WTC11 (cell line): ENCODE measurements around the gene TCF7L1. TPM values are rescaled to one million over a fixed set of nuclear protein-coding genes. Genes with fewer than 3 reads are reported as not detected.
A peak's percentile ranks its signal among the peaks of the same experiment; 100 is the strongest.

ENCODE experiments used
- ATAC-seq: fragments of 200-7000 bp; cut with Tn5 transposase; 2 replicates; pipeline ENCODE4 v1.10.0; 2021; ENCODE audit warnings: mild to moderate bottlenecking, moderate library complexity
- CTCF ChIA-PET: fragments of 300-600 bp; sonication (Branson Sonifier 250); formaldehyde crosslinking; loops from one replicate; lab custom pipeline; 2021; ENCODE audit warnings: antibody characterized with exemption; lab: Charles Lee
- POLR2A ChIA-PET: fragments of 350-600 bp; sonication (Branson Sonifier 250); formaldehyde crosslinking; loops from one replicate; lab custom pipeline; 2021; ENCODE audit warnings: antibody characterized with exemption; lab: Charles Lee
- DNase-seq: peaks from one replicate; pipeline ENCODE4 v3.0.0; 2021; ENCODE audit warnings: low spot score
- H3K27ac Mint-ChIP-seq: 2 replicates; pipeline ENCODE4 v1.8.0; 2021; ENCODE audit warnings: mixed read lengths
- H3K27me3 Mint-ChIP-seq: 2 replicates; pipeline ENCODE4 v1.8.0; 2021; ENCODE audit warnings: low read depth, mild to moderate bottlenecking, moderate library complexity, mixed read lengths
- H3K36me3 Mint-ChIP-seq: 2 replicates; pipeline ENCODE4 v1.8.0; 2021; ENCODE audit warnings: mixed read lengths
- H3K4me1 Mint-ChIP-seq: 2 replicates; pipeline ENCODE4 v1.8.0; 2022; ENCODE audit warnings: mixed read lengths
- H3K4me3 Mint-ChIP-seq: 2 replicates; pipeline ENCODE4 v1.8.0; 2021; ENCODE audit warnings: mild to moderate bottlenecking, moderate library complexity, mixed read lengths
- H3K9me3 Mint-ChIP-seq: 2 replicates; pipeline ENCODE4 v1.8.0; 2021; ENCODE audit warnings: mixed read lengths
- ATF2 ChIP-seq: sonication (generic); formaldehyde crosslinking; IDR thresholded peaks from 2 replicates; pipeline ENCODE4 v1.8.1; 2022; ENCODE audit warnings: low read depth, missing genetic modification reagents, borderline replicate concordance
- ELF4 ChIP-seq: sonication (generic); formaldehyde crosslinking; IDR thresholded peaks from 2 replicates; pipeline ENCODE4 v1.8.1; 2022; ENCODE audit warnings: low read depth, mild to moderate bottlenecking, moderate library complexity, missing genetic modification reagents
- ESRRA ChIP-seq: sonication (generic); formaldehyde crosslinking; IDR thresholded peaks from 2 replicates; pipeline ENCODE4 v1.8.1; 2022; ENCODE audit warnings: mild to moderate bottlenecking, missing genetic modification reagents, borderline replicate concordance
- HMGXB4 ChIP-seq: sonication (generic); formaldehyde crosslinking; IDR thresholded peaks from 2 replicates; pipeline ENCODE4 v1.8.1; 2023; ENCODE audit warnings: mild to moderate bottlenecking, moderate library complexity, missing genetic modification reagents
- MLX ChIP-seq: sonication (generic); formaldehyde crosslinking; IDR thresholded peaks from 2 replicates; pipeline ENCODE4 v1.8.1; 2023; ENCODE audit warnings: mild to moderate bottlenecking, missing genetic modification reagents, moderate library complexity
- NFYB ChIP-seq: sonication (generic); formaldehyde crosslinking; conservative IDR thresholded peaks from 2 replicates; pipeline ENCODE4 v1.8.0; 2022; ENCODE audit warnings: low read depth, missing genetic modification reagents
- PRDM15 ChIP-seq: sonication (generic); formaldehyde crosslinking; IDR thresholded peaks from 2 replicates; pipeline ENCODE4 v1.8.0; 2022; ENCODE audit warnings: missing genetic modification reagents
- SMAD4 ChIP-seq: sonication (generic); formaldehyde crosslinking; IDR thresholded peaks from 2 replicates; pipeline ENCODE4 v1.8.0; 2022; ENCODE audit warnings: mild to moderate bottlenecking, missing genetic modification reagents
- SOX15 ChIP-seq: fragments of 250-450 bp; sonication (Bioruptor Pico); IDR thresholded peaks from 2 replicates; pipeline ENCODE4 v1.9.0; 2021; ENCODE audit warnings: mild to moderate bottlenecking
- SP1 ChIP-seq: sonication (generic); formaldehyde crosslinking; conservative IDR thresholded peaks from 2 replicates; pipeline ENCODE4 v1.8.1; 2022; ENCODE audit warnings: missing genetic modification reagents
- USF2 ChIP-seq: sonication (generic); formaldehyde crosslinking; IDR thresholded peaks from 2 replicates; pipeline ENCODE4 v1.8.1; 2023; ENCODE audit warnings: mild to moderate bottlenecking, missing genetic modification reagents, moderate library complexity
- ZNF232 ChIP-seq: sonication (generic); formaldehyde crosslinking; IDR thresholded peaks from 2 replicates; pipeline ENCODE4 v1.8.0; 2022; ENCODE audit warnings: mild to moderate bottlenecking, missing genetic modification reagents
- ZNF263 ChIP-seq: sonication (generic); formaldehyde crosslinking; IDR thresholded peaks from 2 replicates; pipeline ENCODE4 v1.8.1; 2022; ENCODE audit warnings: low read depth, mild to moderate bottlenecking, moderate library complexity, missing genetic modification reagents
- ZNF425 ChIP-seq: fragments of 250-450 bp; sonication (Bioruptor Pico); conservative IDR thresholded peaks from 2 replicates; pipeline ENCODE4 v1.9.0; 2021; ENCODE audit warnings: mild to moderate bottlenecking
- ZNF512 ChIP-seq: sonication (generic); formaldehyde crosslinking; IDR thresholded peaks from 2 replicates; pipeline ENCODE4 v1.8.1; 2022; ENCODE audit warnings: missing genetic modification reagents, borderline replicate concordance
- total RNA-seq: library from RNA; stranded (reverse); gene quantifications from 3 replicates; pipeline ENCODE4 v1.2.3, GENCODE V29; 2021

Gene TCF7L1
- total RNA-seq, 1 experiment from 2014 or later, result 104 TPM

GRCh38 chr2:85106489-85107180 lies 26.6 kb upstream of the TCF7L1 start (continued):
- no peak for TF ChIP-seq PRDM15
- no peak for TF ChIP-seq SP1 (CRISPR knock-in tag)
- no peak for TF ChIP-seq SMAD4 (CRISPR knock-in tag)
- no peak for TF ChIP-seq ZNF263

- Mint-ChIP-seq H3K4me3 (no peak overlapping the region), H3K4me1 (no peaks in the 10 kb centered on the region), H3K9me3 (peaks cover 11% of the 10 kb centered on the region), H3K36me3 (peaks cover 7% of the 10 kb centered on the region; the same call in 1 of the 2 replicates)
- ATAC-seq (0 out of 2 replicates have a peak, but pooled peaks have one; percentile 22), DNase-seq (no peak)
- POLR2A ChIA-PET, result no interaction called here
- CTCF ChIA-PET, result no interaction called here
- TF ChIP-seq NFYB (CRISPR knock-in tag) (no peak), USF2 (CRISPR knock-in tag) (no peak), ZNF232 (CRISPR knock-in tag) (no peak), PRDM15 (no peak), HMGXB4 (no peak), ZNF425 (CRISPR knock-in tag) (no peak), ATF2 (CRISPR knock-in tag) (no peak), ZNF512 (CRISPR knock-in tag) (no peak), SOX15 (CRISPR knock-in tag) (no peak), ESRRA (CRISPR knock-in tag) (no peak), ELF4 (no peak), MLX (CRISPR knock-in tag) (no peak)
- TF ChIP-seq, all 79 proteins: peak for 0
- H3K27ac Mint-ChIP-seq, result no peak overlapping the region
- peaks cover 65% of the 10 kb centered on the region for H3K27me3 Mint-ChIP-seq
Observed at GRCh38 chr2:85110991-85111560, 22.1 kb upstream of the TCF7L1 start.
